PFSK-1 (cell line): ENCODE results near the gene ARL15.

Source experiments
- POLR2AphosphoS5 ChIP-seq: IDR thresholded peaks from 2 replicates; pipeline ENCODE4 v1.6.1; 2012; ENCODE audit warnings: low read depth, mild to moderate bottlenecking, control low read depth, low read length, moderate library complexity
- SIN3A ChIP-seq: IDR thresholded peaks from 2 replicates; pipeline ENCODE4 v1.6.1; 2012; ENCODE audit warnings: mild to moderate bottlenecking, low read length, moderate library complexity, borderline replicate concordance; ENCODE audit not compliant: insufficient read depth
- TF ChIP-seq, protein P1 (sequence below), 2 experiments: IDR thresholded peaks; 2 replicates each; pipeline versions ENCODE4 v1.6.1 to v1.8.0; 2011 to 2012; ENCODE audit warnings: low read depth in 2 of 2, low read length in 2 of 2, control low read depth in 1 of 2, inconsistent platforms in 1 of 2, mild to moderate bottlenecking in 1 of 2, moderate library complexity in 1 of 2; ENCODE audit not compliant: insufficient read depth in 1 of 2

DNA sequence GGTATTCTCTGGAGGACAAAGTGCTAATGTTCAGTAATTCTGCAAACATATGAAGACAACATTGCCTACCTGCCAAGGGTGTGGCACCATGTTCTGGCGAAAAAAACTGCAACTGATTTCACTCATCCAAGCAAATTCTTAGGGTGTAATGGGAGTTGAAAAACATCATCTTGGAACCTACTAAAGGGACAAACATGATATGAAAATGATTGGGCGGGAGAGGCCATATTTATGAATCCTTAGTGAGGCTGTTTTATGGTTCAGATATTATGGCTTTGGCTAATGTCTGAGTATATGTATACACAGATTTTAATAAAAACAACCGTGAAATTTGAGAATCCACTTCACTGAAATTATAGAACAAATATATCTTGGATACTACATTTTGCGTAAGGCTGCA, 225.7 kb downstream of the ARL15 start:
- TF ChIP-seq, protein P1, sequence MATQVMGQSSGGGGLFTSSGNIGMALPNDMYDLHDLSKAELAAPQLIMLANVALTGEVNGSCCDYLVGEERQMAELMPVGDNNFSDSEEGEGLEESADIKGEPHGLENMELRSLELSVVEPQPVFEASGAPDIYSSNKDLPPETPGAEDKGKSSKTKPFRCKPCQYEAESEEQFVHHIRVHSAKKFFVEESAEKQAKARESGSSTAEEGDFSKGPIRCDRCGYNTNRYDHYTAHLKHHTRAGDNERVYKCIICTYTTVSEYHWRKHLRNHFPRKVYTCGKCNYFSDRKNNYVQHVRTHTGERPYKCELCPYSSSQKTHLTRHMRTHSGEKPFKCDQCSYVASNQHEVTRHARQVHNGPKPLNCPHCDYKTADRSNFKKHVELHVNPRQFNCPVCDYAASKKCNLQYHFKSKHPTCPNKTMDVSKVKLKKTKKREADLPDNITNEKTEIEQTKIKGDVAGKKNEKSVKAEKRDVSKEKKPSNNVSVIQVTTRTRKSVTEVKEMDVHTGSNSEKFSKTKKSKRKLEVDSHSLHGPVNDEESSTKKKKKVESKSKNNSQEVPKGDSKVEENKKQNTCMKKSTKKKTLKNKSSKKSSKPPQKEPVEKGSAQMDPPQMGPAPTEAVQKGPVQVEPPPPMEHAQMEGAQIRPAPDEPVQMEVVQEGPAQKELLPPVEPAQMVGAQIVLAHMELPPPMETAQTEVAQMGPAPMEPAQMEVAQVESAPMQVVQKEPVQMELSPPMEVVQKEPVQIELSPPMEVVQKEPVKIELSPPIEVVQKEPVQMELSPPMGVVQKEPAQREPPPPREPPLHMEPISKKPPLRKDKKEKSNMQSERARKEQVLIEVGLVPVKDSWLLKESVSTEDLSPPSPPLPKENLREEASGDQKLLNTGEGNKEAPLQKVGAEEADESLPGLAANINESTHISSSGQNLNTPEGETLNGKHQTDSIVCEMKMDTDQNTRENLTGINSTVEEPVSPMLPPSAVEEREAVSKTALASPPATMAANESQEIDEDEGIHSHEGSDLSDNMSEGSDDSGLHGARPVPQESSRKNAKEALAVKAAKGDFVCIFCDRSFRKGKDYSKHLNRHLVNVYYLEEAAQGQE (IDR thresholded peaks at IDR 0.05; ENCODE audit: insufficient read depth in 1 of 2, low read depth in 2 of 2, low read length in 2 of 2), result no peak
- TF ChIP-seq SIN3A (no peak), POLR2AphosphoS5 (no peak)
